HG03135 (cell line): ENCODE measurements around the gene TAS2R8.
"Not testable (repeated sequence)": the region's sequence is repeated elsewhere in the genome, so short reads cannot be mapped to it uniquely, and the experiment has no call there.

Experiments used
- ATAC-seq: cut with Tn5 transposase; IDR thresholded peaks from one replicate; pipeline ENCODE4 v1.9.1; 2021; ENCODE audit warnings: mild to moderate bottlenecking, moderate library complexity; ENCODE audit not compliant: unreplicated experiment

The TAS2R8 gene, protein sequence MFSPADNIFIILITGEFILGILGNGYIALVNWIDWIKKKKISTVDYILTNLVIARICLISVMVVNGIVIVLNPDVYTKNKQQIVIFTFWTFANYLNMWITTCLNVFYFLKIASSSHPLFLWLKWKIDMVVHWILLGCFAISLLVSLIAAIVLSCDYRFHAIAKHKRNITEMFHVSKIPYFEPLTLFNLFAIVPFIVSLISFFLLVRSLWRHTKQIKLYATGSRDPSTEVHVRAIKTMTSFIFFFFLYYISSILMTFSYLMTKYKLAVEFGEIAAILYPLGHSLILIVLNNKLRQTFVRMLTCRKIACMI

DNA sequence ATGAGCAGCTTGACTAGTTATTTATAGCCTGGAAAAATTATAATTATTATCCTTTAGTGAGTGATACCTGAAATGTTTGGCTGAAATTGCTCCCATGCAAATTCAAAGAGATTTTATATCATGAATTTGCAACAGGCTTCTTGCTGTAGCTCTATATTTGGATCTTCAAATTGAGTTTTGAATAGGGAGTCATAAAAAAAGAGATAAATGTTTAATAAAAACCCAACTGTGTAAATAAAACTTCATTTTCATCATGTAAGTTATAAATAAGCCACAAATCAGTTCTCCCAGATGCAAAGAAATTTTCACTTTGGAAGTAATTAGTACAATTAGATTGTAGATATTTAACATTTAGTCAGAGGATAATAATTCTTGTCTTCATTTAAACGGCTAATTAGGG is at the start of gene TAS2R8:
TSS of gene TAS2R8 (minus strand) at position 101 of the 400 bp plus-strand sequence. CDS start 306 bp downstream, outside the sequence.
- ATAC-seq, result no peak

DNA sequence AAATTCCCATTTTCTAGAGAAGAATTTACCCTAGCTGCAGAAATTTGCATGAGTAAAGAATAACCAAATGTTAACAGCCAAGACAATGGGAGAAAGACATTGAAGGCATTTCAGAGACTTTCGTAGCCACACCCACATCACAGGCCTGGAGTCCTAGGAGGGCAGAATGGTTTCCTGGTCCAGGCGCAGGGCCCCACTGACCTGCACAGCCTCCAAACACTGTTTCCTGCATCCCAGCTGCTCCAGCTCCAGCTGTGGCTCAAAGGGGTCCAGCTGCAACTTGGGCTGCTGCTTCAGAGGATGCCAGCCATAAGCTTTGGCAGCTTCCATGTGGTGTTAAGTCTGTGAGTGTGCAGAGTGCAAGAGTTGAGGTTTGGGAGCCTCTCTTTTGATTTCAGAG is 48.7 kb upstream of the TAS2R8 start:
- no peak for ATAC-seq

DNA sequence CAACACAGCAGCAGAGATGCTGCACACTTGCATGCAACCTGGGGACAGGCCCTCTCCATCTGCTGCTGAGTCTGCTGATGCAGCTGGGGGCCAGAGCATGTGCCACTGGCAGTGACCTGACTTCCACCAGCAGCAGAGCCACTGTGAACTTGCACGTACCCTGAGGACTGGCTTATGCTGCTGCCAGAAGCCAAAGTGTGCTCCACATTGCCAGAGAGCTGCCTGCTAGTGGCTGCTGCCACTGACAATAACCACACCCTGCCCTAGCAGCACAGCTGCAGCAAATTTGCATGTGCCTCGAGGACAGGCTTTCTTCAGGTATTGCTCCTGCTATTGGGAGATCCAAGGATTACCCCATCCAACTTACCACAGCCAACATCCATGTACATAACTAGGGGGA is 46.7 kb upstream of the TAS2R8 start:
- no peak for ATAC-seq

DNA sequence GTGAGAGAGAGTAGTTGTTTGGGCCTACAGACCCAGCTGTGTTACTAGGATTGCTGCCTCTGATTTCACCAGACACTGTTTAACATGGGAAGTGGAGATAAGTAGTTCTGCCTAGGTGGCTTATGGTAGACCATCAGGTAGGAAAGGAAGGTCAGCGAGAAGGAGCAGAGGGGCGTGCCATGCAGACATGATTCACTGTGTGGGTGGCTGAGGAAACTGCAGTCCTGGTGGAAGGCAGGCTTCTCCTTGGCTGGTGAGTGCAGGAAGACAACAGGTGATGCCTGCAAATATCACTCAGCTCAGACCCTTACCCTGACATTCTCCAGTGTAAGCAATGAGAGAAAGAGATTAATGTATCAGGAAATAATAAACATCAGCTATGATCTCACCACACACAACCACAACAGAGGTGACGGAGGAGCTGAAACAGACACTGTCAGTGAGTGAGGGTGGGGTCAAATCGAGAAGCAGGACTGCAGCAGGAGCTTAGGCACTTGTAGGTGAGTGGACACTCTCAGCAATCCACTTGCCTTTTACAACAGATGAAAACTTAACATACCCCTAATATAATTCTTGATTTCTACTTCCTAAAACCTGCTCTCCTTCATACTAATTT is 44.3 kb upstream of the TAS2R8 start:
- no peak for ATAC-seq

DNA sequence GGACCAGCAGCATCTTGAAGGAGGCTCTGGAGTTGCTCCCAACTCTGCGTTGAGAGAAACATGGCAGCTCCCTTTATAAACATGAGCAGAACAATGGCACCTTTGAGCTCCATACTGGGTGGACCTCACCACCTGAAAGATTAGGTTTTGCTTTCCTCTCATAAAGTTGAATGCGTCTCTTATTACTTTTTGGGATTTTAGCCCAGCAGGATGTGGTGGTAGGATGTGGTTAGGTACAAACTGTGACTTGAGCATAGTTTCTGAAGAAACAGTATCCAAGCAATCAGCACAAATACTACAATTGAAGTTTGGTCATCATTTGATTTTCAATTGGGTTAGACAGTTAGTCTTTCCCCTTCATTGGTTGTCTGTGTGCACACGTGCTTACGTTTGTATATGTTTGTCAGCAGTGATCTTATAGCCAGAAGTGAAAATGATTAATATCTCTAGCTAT is 42.4 kb upstream of the TAS2R8 start, which contains the start of gene PRR4:
TSS of gene PRR4 (minus strand) at position 51 of the 454 bp plus-strand sequence. CDS start at position 13, 38 bp downstream.
- ATAC-seq, result no peak

DNA sequence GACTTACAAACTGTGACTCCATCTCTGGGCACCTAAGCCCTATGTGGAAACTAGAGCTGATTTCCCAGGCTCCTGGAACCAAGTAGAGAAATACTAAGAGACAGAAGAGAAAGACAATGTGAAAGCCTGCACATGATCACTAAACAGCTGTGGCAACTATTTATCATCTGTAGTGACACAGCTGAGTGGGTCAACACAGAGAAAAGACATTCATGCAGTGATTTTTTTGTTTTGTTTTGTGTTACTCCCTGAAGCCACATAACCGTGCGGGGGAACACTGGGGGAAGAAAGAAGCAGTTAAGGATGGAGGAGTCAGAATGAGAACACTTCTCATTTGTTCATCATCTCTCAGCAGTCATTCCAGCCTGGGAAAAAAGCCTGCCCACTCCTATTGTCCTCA is 40.7 kb upstream of the TAS2R8 start:
- no peak for ATAC-seq

DNA sequence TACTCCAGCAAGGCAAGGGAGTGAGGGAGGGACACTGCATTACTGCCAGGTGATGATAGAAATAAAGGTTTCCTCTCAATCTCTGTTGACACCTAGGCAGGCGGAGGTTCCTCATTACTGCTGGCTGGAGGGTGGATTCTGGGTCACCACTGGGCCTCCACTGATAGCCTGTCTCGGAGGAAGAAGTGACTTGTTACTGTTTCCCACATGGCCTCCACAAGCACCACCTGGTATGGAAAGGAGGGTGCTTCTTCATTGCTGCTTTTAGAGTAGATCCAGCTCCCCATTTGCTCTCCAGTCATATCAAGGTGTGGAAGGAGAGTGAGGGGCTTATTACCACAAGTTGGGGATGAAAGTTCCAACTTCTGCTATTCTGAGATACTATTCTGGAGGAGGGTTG is 35.8 kb upstream of the TAS2R8 start:
- ATAC-seq, result no peak

DNA sequence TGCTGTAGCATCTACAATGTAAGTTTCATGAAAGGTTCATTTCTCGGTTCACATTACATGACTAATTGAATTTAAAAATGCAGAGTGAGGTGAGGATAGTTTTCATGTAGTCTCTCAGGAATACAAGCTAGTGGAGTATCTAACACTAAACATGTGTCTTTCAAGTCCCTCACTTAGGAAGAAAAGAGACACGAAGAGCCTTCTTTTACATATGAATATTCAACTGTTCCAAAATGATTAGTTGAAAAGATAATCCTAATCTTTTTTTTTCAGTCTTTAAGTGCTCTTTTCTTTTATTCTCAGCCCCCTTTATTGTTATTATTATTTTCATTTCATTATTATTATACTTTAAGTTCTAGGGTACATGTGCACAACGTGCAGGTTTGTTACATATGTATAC is 31.4 kb upstream of the TAS2R8 start:
- no peak for ATAC-seq

DNA sequence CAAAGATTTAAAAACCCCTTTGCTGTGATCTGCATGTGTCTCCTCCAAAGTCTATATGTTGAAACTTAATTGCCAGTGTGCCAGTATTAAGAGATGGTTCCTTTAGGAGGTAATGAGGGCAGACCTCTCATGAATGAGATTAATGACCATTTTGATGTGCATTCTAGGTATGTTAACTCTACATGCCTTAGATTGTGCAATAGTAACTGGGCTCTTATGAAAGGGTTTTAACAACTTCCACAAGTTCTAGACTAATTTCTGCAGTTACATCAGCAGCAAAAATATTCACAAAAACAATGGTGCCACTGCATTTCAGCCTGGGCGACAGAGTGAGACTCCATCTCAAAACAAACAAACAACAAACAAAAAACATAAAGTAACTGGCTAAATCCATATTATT is 22.9 kb upstream of the TAS2R8 start:
- no peak for ATAC-seq

DNA sequence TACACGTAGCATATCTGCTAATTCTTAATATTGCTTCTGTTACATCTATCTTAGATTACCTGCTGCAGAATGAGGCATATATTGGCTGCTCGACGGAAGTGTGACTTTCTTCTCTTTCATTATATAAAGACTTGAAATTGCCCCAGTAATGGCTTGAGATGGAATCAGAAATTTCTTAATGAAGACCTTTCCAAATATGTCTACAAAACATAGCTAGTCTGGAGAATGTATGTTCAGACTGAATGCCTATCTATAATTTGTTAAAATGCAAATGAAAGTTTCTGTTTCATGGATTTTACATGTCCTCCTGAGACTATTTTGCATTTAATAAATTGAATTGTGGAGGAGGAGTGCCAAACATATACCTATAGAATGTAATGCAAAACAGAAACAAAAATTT is 19.2 kb upstream of the TAS2R8 start, which contains the start of gene TAS2R10:
TSS of gene TAS2R10 (minus strand) at position 101 of the 400 bp plus-strand sequence. CDS start at position 12, 89 bp downstream.
- ATAC-seq, result no peak

DNA sequence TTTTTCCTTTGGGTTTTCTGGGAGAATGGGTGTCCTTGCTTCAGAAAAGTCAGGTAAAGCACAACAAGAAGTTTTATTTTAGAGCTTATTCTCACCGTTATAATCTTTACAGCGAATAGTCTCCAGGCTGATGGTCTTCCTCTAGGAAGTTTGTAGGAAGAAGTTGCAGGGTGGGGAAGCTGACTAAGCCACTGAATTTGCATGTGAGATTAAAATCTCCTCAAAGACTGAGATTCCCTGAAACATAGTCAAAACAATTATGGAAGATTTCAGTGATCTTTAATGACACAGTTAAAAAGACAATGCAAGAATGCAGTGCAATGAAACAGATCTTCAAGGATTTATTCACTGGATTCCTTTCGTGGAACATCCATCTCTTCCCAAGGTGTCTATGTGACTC is 17.9 kb upstream of the TAS2R8 start:
- no peak for ATAC-seq

DNA sequence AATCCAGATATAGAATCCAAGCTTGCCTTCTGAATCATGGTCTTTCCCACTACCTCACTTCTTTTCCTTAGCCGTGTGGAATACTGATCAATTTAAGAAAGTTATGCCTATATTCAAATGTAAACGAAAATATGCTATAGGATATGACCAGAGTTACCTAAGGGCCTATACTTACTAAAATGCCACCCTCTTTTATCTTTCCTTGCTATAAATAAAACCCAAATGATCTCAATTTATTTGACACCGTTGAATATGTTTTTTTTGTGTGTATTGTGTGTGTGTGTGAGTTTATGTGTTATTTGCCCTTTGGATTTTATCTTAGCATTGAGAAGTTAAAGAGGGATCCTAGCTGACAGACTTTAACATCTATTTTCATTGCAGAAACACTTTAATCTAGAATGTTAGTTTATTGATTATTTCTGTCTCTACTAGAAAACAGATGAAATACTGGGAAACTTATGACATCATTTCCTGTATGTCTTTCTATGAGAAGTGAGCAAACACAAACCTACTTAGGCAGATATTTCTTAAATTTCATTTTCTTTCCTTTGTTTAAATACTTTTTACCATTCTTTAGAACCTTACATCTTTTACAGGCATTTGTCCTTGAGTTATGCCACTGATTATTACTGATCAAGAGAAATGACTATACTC is 4.9 kb upstream of the TAS2R8 start:
- ATAC-seq, result no peak

DNA sequence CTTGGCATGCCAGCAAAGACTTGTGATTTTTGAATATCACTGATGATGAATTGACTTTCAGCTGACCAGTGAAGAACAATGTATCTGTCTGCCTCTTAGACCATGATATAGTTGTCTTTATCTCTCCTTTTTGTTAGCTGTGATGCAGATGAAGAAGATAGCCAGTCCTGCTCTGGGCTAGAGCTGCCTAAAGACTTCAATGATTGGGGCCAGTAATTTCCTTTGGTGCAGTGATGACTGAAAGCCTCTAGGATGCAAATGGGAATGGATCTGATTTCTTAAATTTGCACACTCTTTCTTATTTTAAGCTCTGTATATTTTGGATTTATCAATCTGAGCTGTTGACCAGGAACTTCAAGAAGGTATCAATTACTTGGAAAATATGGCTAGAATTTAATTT is 3.0 kb upstream of the TAS2R8 start, which contains the start of gene TAS2R9:
TSS of gene TAS2R9 (minus strand) at position 101 of the 400 bp plus-strand sequence. CDS start at position 8, 93 bp downstream.
- no peak for ATAC-seq

DNA sequence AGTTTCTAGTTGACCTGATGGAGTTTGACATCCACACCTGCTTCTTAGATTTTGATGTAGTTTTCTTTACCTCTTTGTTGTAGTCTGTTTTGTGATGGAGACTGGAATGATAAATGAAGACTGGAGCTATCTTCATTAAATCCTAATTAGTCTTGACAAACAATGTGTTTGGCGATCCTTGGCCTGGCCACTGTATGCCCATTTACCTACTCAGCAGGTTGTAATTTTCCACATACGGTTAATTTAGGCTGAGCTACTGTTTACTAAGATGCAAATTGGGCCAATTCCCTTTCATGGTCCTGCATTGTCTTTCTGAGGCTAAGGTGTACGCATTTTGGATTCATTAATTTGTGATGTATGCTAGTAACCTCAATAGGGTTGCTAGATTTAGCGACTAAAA is 4.5 kb downstream of the TAS2R8 start, which contains the start of gene TAS2R7:
TSS of gene TAS2R7 (minus strand) at position 41 of the 400 bp plus-strand sequence. CDS start 57 bp downstream, outside the sequence.
- ATAC-seq, result no peak

DNA sequence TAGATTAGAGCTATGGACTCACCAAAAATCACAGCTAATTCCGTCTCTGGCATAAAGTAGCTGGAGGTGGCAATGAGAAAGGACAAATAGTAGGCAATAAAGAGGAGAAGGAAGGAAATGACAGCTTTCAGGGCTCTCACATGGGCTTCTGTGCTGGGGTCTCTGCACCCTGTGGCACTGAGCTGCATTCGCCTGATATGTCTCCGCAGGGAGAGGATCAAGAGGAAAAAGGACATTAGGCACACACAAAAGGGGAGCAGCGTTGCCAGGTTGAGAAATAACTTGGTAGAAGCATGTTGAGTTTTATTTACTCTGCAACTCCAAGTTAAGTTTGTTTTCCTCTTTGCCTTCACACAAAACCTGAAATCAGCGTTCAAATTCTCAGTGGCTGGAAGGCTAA is 5.3 kb downstream of the TAS2R8 start:
- no peak for ATAC-seq

DNA sequence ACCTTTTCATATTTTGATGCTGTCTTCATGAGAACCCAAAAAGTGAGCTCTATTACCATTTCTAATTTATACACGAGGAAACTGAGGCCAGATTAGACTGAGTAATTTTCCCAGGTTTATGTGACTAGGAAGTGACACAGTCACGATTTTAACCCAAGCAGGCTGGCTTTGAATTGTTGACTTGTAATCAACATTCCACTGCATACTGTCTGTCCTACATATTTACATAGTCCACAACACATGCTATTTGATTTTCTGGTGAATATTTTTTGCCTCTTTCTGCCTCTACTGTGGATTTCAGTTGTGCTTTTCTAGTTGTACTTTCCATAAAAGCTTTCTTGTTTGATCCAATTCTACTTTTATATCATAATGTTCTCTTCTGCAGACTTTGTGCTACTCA is 12.9 kb downstream of the TAS2R8 start:
- no peak for ATAC-seq

DNA sequence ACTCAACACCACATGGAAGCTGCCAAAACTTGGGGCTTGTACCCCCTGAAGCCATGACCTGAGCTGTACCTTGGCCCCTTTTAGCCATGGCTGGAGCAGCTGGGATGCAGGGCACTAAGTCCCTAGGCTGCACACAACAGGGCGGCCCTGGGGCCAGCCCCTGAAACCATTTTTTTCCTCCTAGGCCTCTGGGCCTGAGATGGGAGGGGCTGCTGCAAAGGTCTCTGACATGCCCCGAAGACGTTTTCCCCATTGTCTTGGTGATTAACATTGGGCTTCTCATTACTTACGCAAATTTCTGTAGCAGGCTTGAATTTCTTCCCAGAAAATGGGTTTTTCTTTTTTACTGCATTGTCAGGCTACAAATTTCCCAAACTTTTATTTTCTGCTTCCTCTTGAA is 15.3 kb downstream of the TAS2R8 start:
- not testable (repeated sequence) for ATAC-seq

DNA sequence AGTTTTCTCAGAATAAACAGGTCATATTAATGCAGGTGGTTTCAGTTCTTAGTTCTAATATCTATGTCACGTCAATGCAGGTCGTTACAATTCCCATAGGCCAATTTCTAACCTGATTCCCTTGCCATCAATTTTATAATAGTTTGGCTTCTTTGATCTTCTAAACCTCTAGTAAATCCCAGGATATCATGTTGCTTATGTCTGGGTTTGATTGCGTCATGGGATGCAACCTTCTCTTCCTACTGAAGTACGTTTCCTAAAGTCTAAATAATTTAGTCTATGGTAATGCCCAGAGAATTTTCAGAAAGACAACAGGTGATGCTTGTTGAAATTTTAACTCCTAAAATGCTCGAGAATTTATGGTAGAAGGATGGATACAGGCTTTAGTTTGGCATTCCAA is 23.8 kb downstream of the TAS2R8 start:
- ATAC-seq, result no peak

DNA sequence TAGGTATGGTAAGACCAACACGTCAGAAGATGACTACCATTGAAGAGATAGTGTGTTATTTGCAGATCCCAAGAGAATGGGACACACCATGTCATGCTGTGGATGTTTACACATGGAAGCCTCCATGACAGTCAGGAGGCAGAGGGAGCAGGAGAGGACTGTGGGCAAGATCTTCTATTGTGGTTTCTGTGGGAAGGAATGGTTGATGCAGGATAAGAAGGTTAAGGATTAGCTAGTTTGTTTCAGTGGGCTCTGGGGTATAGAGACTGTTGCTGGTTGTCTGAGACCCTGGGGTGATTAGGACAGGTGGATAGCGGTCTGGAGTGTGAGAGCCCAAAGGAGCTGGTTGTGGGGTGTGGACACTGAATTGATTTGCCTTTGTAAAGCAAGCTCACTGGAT is 28.0 kb downstream of the TAS2R8 start:
- ATAC-seq, result no peak

DNA sequence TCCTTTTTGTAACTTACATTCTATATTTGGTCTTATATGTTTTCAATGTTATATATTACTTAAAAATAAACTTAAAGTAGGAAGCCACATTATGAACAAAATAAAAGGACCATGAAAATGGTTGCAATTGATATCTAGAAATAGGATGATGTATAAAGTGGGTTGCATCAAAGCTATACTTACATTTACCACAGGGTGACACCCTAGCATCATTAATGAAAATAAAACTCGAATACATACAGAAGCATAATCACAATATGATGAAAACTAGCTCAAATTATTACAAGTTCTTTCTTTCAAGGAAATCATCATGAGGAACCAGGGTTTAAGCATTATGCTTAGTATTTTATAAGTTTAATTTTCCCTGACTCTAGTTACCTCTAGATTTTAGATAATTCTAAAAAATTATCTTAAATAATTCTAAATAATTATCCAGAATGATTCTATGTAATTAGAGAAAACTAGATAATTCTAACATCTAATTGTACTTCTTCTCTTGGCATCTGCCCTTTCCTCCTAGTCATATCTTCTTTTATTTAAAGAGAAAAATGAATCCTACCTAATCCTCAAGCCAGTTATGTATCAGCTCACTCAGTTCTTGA is 35.9 kb downstream of the TAS2R8 start:
- ATAC-seq, result no peak

DNA sequence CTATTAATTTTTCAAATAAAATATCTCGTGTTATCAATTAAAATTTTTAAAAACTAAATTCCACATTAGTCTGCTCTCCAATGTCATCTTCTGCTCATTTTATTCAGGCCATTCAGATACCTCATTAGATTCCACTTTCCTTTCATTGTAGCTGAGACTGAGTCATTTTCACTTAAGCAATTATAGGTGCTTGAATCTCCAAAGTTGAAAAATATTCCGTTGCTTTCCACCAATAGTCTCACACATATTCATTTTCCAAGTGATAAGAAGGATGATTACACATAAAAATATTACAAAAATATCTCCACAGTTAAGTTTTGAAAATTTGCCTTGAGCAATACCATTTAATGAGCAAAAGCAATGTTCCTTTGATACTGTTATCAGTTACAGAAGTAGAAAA is 47.4 kb downstream of the TAS2R8 start:
- ATAC-seq, result no peak
